Measurements from ENCODE around the gene IDH3G. TPM values are rescaled to one million over a fixed set of nuclear protein-coding genes. Genes with fewer than 3 reads are reported as not detected.
A peak's percentile ranks its signal among the peaks of the same experiment; 100 is the strongest.
"Not testable (repeated sequence)": the region's sequence is repeated elsewhere in the genome, so short reads cannot be mapped to it uniquely, and the experiment has no call there.

IDH3G gene
- total and polyA plus RNA-seq, 10 donors: 32.7 to 92.7 (median 58.1) TPM

- Histone ChIP-seq H3K4me3 (no peak overlapping the region), H3K4me1 (peaks cover 0 to 56% (median 19%) of the 10 kb centered on the region in 6 donors), H3K27ac (no peak overlapping the region), H3K9me3 (no peaks in the 10 kb centered on the region), H3K27me3 (replicated peaks in 1 of 7) (peaks cover 0 to 72% (median 15%) of the 10 kb centered on the region in 7 donors), H3K36me3 (no peaks in the 10 kb centered on the region)
- intact Hi-C loops (cut with DNase I; ENCODE audit: low total_unique reads): loop anchor here (10.0 kb wide), 1 partner anchor 74 kb away; no protein-coding TSS in a partner anchor
- DNase-seq: peak; percentile 65
- WGBS, 5 donors: 68 to 91% (median 78%) methylated on average over 7 of the region's 7 CpGs
- TF ChIP-seq CTCF (IDR thresholded peaks at IDR 0.05 in 8 of 11, conservative IDR thresholded peaks at IDR 0.05 in 3 of 11): no peak
- TF ChIP-seq POLR2A (IDR thresholded peaks at IDR 0.05): no peak
- no peak for TF ChIP-seq POLR2AphosphoS5 (IDR thresholded peaks at IDR 0.05)
Measured at GRCh38 chrX:153820601-153821000, 26.4 kb upstream of the IDH3G start.

GRCh38 chrX:153819384-153820040 lies 25.3 kb upstream of the IDH3G start:
- Histone ChIP-seq H3K27me3 (replicated peaks in 1 of 7) (peaks cover 0 to 65% (median 15%) of the 10 kb centered on the region in 7 donors), H3K4me3 (peak overlapping the region in 7 of 8 donors; percentile 22 to 66 (median 36)), H3K27ac (peak overlapping the region in 3 of 8 donors; percentile 40 to 55 (median 53)), H3K9me3 (no peaks in the 10 kb centered on the region), H3K4me1 (peaks cover 0 to 56% (median 21%) of the 10 kb centered on the region in 6 donors), H3K36me3 (no peaks in the 10 kb centered on the region)
- 31 to 69% (median 50%) methylated on average over 15 to 23 of the region's 23 CpGs for WGBS, 5 donors
- intact Hi-C loops (cut with DNase I; ENCODE audit: low total_unique reads): loop anchor here (10.0 kb wide), 1 partner anchor 75 kb away; no protein-coding TSS in a partner anchor
- TF ChIP-seq POLR2A (IDR thresholded peaks at IDR 0.05): no peak
- TF ChIP-seq CTCF (IDR thresholded peaks at IDR 0.05 in 8 of 11, conservative IDR thresholded peaks at IDR 0.05 in 3 of 11): no peak
- TF ChIP-seq POLR2AphosphoS5 (IDR thresholded peaks at IDR 0.05): no peak
- DNase-seq: peak; percentile 29

- intact Hi-C loops (cut with DNase I; ENCODE audit: low total_unique reads): no loop called here
Measured at GRCh38 chrX:153818571-153819383, 24.6 kb upstream of the IDH3G start.

GRCh38 chrX:153818064-153818463 lies 23.9 kb upstream of the IDH3G start:
- H3K36me3 ChIP-seq; H3K4me3 ChIP-seq; intact Hi-C loops (cut with DNase I; ENCODE audit: low total_unique reads); H3K27ac ChIP-seq; H3K9me3 ChIP-seq: not testable (repeated sequence)
- 78 to 92% (median 86%) methylated on average over 9 of the region's 9 CpGs for WGBS, 5 donors
- Histone ChIP-seq H3K27me3 (replicated peaks in 1 of 7) (peaks cover 0 to 52% (median 15%) of the 10 kb centered on the region in 7 donors), H3K4me1 (peaks cover 0 to 56% (median 21%) of the 10 kb centered on the region in 6 donors)
- DNase-seq: peak; percentile 30

More at GRCh38 chrX:153818571-153819383, 24.6 kb upstream of the IDH3G start:
- Histone ChIP-seq H3K4me1 (peaks cover 0 to 56% (median 21%) of the 10 kb centered on the region in 6 donors), H3K36me3 (no peaks in the 10 kb centered on the region), H3K4me3 (peak overlapping the region; percentile 16 to 66 (median 34)), H3K27me3 (replicated peaks in 1 of 7) (peaks cover 0 to 59% (median 15%) of the 10 kb centered on the region in 7 donors), H3K9me3 (no peaks in the 10 kb centered on the region), H3K27ac (peak overlapping the region in 3 of 8 donors; percentile 40 to 55 (median 53))
- DNase-seq: peak; percentile 82
- 8 to 25% (median 19%) methylated on average over 32 to 67 of the region's 67 CpGs for WGBS, 5 donors
- TF ChIP-seq POLR2AphosphoS5 (IDR thresholded peaks at IDR 0.05) (peak in 1 of 3 donors; percentile 45), POLR2A (IDR thresholded peaks at IDR 0.05) (no peak), CTCF (IDR thresholded peaks at IDR 0.05 in 8 of 11, conservative IDR thresholded peaks at IDR 0.05 in 3 of 11) (no peak)

All from spleen (tissue), 11 donors.